Measurements from ENCODE around the gene SRRM4. TPM values are rescaled to one million over a fixed set of nuclear protein-coding genes. Genes with fewer than 3 reads are reported as not detected.
"Not testable (repeated sequence)": the region's sequence is repeated elsewhere in the genome, so short reads cannot be mapped to it uniquely, and the experiment has no call there.

Gene SRRM4
- total RNA-seq, 2 donors from 2014 or later: not detected

DNA sequence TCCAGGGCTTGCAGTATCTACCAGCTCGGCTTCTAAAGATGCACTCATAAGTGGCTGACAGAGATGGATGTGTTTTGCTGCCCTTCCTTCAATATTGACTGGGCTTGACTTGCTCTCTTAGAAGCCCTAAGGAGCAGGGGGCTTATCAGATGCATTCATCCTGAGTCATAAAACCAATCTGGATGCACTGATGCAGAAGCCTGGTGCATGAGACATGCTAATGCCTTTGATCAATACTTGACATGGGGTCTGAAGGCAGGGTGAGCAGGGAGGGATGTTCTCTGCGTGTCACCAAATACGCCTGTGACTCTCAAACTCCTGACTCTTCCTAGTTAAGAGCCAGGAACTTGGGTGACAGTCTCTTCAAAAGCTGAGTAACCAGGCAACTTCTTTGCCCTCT, 119.6 kb downstream of the SRRM4 start:
- intact Hi-C loops (cut with DNase I, micrococcal nuclease): no loop called here
- DNase-seq (no peak), ATAC-seq (no peak)

DNA sequence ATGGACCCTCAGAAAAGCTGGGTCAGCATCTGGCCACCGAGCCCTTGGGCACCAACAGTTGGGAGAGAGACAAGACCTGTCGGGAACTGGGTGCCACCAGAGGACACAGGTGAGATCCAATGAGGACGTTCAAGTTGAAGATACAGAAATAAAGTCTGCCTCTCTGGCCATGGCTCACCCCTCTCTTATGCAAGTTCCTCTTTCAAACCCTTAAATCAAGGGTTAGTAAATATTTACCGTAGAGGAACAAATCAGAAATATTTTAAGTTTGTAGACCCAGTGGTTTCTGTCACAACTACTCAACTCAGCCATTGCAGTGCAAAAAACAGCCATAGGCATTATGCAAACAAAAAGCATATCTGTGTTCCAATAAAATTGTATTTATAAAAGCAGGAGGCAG, 120.9 kb downstream of the SRRM4 start:
- ATAC-seq (no peak), DNase-seq (no peak)
- intact Hi-C loops (cut with DNase I, micrococcal nuclease): no loop called here

DNA sequence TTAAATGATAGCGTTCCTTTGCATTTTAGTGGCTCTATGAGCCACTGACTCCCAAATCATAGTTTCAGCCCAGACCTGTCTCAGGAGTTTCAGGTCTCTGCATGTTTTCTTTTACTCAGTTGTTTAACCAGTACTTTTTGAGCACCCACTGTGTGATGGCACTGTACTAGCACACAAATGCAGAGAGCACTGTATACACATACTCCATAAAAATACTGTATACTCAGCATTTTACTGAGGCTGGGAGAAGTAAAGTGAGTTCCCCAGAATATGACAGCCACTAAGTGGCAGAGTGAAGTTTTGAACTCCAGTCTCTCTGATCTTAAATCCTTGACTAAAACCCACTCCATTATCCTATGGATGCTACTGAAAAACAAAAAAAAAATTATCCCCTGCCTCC, 121.4 kb downstream of the SRRM4 start:
- DNase-seq (no peak), ATAC-seq (no peak)
- intact Hi-C loops (cut with DNase I, micrococcal nuclease): no loop called here

DNA sequence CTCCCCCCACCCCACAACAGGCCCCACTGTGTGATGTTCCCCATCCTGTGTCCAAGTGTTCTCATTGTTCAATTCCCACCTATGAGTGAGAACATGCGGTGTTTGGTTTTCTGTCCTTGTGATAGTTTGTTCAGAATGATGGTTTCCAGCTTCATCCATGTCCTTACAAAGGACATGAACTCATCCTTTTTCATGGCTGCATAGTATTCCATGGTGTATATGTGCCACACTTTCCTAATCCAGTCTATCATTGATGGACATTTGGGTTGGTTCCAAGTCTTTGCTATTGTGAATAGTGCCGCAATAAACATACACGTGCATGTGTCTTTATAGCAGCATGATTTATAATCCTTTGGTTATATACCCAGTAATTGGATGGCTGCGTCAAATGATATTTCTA, 123.6 kb downstream of the SRRM4 start:
- intact Hi-C loops (cut with DNase I, micrococcal nuclease); DNase-seq; ATAC-seq: not testable (repeated sequence)

GRCh38 chr12:119113496-119113986, 132.2 kb downstream of the SRRM4 start:
- intact Hi-C loops (cut with DNase I, micrococcal nuclease): loop anchor here in 1 of 2 donors (10.0 kb wide), 1 partner anchor 431 kb away; no protein-coding TSS in a partner anchor
- ATAC-seq (no peak), DNase-seq (no peak)

DNA sequence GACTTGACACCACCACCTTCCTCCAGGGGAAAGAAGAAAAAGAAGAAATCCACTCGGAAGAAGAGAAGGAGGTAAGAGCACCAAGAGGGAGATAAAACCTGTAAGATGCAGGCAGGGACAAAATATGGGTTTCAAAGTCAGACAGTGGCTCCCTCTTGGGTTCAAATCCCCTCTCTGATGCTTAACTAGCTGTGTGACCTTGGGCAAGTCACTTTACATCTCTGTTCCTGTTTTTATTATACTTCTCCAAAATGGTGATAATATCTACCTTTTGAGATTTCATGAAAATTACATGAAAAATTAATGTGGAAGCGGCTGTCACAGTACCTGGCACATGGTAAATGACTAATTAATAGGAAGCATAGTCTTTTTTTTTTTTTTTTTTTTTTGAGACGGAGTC, 133.0 kb downstream of the SRRM4 start:
- intact Hi-C loops (cut with DNase I, micrococcal nuclease): loop anchor here in 1 of 2 donors (10.0 kb wide), 1 partner anchor 431 kb away; no protein-coding TSS in a partner anchor
- DNase-seq (no peak), ATAC-seq (no peak)

DNA sequence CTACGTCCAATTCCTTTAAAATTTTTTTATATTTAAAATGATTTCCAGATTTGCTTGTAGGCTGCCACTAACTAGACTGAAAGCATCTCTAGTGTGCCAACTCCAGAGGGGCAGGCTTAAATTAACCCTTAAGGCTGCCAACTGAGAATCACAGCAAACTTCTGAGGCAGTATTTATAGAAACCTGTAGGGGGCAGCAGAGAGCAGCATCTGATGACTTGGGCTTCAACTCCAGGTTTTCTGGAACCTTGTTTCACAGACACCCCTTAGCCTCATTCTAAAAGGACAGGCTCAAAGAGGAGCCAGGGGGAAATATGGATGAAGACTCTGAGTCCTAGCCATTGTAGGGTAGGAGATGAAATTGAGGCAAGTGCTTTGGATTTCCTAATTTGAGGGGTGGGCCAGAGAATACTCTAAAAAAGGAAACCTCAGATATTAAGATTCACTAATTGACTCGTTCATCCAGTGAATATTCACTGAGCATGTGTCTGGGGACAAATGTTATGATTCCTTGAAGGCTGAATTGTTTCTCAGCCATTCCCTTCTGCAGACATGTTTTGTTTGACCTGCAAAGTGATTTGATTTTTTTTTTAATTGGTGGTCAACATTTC, 134.1 kb downstream of the SRRM4 start:
- intact Hi-C loops (cut with DNase I, micrococcal nuclease): loop anchor here in 1 of 2 donors (5.0 to 10.0 kb wide), 2 partner anchors 302 to 429 kb away; no protein-coding TSS in a partner anchor
- no peak for ATAC-seq
- peak in 1 of 2 donors; percentile 6 for DNase-seq

- intact Hi-C loops (cut with DNase I, micrococcal nuclease): loop anchor here in 1 of 2 donors (5.0 to 10.0 kb wide), 2 partner anchors 299 to 427 kb away; no protein-coding TSS in a partner anchor
- DNase-seq: no peak
- ATAC-seq: no peak
Measured at GRCh38 chr12:119117936-119118335, 136.6 kb downstream of the SRRM4 start.

DNA sequence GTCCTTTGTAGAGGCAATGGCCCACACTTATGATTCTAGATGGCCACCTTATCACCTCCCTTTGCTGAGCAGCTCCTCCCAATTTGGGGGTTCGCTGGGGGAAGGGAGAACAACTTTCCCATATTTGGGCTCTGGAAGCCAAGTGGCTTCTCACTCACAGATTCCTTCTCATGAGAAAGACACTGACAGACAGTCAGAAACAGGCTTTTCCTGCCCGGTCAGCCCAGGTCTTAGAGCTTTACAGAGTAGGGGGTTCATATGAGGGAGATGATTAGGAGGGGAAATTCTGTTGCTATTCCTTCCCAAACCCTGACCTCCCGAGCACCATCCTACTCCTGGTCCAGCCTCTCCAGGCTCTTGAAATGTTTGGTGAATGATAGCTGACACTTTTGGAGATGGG, 137.3 kb downstream of the SRRM4 start:
- DNase-seq: no peak
- no peak for ATAC-seq
- intact Hi-C loops (cut with DNase I, micrococcal nuclease): loop anchor here in 1 of 2 donors (5.0 to 10.0 kb wide), 2 partner anchors 299 to 426 kb away; no protein-coding TSS in a partner anchor

- intact Hi-C loops (cut with DNase I, micrococcal nuclease): loop anchor here in 1 of 2 donors (10.0 kb wide), 1 partner anchor 293 kb away; no protein-coding TSS in a partner anchor
- ATAC-seq (no peak), DNase-seq (no peak)
Measured at GRCh38 chr12:119122047-119122446, 140.7 kb downstream of the SRRM4 start.

GRCh38 chr12:119122751-119123150, 141.4 kb downstream of the SRRM4 start:
- intact Hi-C loops (cut with DNase I, micrococcal nuclease): loop anchor here in 1 of 2 donors (10.0 kb wide), 1 partner anchor 292 kb away; no protein-coding TSS in a partner anchor
- no peak for ATAC-seq
- no peak for DNase-seq

GRCh38 chr12:119128527-119128926, 147.2 kb downstream of the SRRM4 start:
- intact Hi-C loops (cut with DNase I, micrococcal nuclease): loop anchor here in 1 of 2 donors (10.0 kb wide), 1 partner anchor 286 kb away; no protein-coding TSS in a partner anchor
- ATAC-seq (no peak), DNase-seq (no peak)

DNA sequence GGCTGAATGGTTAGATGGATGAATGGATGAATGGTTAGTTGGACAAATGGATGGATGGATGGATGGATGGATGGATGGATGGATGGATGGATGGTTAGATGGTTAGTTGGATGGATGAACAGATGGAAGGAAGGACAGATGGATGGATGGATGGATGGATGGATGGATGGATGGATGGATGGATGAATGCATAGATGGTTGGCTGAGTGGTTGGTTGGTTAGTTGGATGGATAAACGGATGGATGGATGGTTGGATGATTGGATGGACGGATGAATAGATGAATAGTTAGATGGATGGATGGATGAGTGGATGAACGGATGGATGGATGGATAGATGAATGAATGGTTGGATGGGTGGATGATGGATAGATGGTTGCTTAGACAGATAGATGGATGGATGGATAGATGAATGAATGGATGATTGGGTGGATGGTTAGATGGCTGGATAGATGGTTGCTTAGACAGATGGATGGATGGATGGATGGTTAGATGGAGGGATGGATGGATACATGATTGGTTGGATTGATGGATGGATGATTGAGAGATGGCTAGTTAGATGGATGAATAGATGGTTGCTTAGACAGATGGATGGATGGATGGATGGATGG, 148.6 kb downstream of the SRRM4 start:
- ATAC-seq (no peak), DNase-seq (no peak)
- intact Hi-C loops (cut with DNase I, micrococcal nuclease): loop anchor here in 1 of 2 donors (10.0 kb wide), 1 partner anchor 285 kb away; no protein-coding TSS in a partner anchor

- intact Hi-C loops (cut with DNase I, micrococcal nuclease): no loop called here
- no peak for DNase-seq
- ATAC-seq: no peak
Measured at GRCh38 chr12:119130523-119130922, 149.2 kb downstream of the SRRM4 start.

DNA sequence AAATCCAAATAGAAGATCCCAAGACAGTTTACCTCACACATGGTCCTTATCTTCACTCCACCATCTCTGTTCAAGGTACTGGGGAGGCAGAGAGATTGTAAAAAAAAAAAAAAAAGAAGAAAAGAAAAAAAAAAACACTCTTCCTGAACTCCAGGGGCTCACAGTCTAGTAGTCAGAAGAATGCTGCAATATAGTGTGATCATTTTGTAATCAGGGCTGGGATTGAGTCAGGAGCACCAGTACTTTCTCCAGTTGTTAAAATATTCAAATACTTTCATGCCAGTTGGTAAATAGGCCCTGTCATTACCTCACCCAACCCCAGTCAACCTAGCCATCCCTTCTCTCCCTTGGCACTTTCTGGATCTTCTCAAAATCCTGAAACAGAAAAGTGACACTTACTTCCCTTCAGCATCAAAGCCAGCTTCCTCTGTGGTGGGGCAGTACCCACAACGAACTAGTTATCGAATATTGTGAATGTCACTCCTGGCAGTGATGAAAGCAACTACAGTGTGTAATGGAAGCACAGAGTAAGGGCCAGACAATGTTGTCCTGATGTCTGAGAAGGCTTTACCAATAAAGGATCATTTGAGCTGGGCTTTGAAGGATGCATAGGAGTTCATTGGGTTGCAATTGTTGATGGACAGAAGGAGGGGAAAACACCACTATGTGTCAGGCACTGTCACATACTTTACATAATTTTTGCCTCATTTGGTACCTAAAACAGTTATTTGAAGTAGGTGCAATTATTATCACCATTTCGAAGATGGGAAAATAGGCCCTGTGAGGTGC, 153.1 kb downstream of the SRRM4 start:
- intact Hi-C loops (cut with DNase I, micrococcal nuclease): no loop called here
- ATAC-seq: no peak
- no peak for DNase-seq

DNA sequence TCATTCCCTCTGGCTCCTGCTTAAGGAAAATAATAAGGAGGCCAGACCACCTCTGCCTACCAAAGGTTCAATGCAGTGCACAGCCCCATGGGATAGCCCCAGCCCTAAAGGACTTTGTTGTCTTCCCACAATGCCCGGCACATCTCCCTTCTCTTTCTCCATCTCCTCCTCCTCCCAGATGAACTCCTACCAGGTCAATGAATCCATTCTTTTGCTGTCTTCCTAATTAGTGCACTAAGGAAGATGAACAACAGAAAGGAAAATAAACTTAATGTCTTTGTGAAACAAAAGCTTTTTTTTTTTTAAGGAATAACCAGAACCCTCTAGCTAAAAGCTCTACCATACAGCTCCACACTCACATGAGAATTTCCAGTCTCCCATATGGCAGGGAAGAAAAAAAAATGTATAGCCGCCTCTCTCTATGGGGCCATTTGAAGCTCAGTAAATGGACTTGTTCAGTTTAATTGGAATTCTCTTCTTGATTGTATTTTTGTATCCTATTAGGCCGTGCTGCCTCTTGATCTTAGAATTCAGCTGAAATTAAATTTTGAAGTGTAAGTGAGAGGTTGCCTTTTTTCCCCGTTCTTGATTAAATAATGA, 155.6 kb downstream of the SRRM4 start:
- ATAC-seq (no peak), DNase-seq (no peak)
- intact Hi-C loops (cut with DNase I, micrococcal nuclease): no loop called here

DNA sequence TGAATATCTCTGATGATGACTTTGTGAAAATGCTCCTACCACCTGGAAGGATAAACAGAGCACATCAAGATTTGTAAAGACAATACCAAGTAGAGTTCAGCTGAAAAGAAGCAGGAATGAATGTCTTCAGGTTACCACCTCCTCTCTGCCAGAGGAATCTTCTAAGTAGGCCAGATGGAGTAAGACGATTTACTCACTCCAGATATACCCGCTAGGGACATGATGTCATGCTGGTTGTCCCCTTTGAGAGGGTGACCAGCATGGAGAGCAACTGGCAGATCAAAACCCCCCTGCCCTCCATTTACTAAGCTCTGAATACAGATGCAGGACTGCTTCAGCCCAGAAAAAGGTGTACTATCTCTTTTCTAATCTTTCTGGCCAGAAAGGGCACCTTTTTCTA, 158.1 kb downstream of the SRRM4 start:
- no peak for ATAC-seq
- intact Hi-C loops (cut with DNase I, micrococcal nuclease): no loop called here
- no peak for DNase-seq

GRCh38 chr12:119145367-119145766, 164.0 kb downstream of the SRRM4 start:
- DNase-seq (no peak), ATAC-seq (no peak)

More at GRCh38 chr12:119145367-119145766, 164.0 kb downstream of the SRRM4 start:
- intact Hi-C loops (cut with DNase I, micrococcal nuclease): no loop called here
